Measurements from ENCODE around the gene HCAR1.
"Not testable (repeated sequence)": the region's sequence is repeated elsewhere in the genome, so short reads cannot be mapped to it uniquely, and the experiment has no call there.

The HCAR1 gene, protein sequence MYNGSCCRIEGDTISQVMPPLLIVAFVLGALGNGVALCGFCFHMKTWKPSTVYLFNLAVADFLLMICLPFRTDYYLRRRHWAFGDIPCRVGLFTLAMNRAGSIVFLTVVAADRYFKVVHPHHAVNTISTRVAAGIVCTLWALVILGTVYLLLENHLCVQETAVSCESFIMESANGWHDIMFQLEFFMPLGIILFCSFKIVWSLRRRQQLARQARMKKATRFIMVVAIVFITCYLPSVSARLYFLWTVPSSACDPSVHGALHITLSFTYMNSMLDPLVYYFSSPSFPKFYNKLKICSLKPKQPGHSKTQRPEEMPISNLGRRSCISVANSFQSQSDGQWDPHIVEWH

GRCh38 chr12:122730215-122731014 is at the start of gene HCAR1:
Gene HCAR1, minus strand, starts transcription at chr12:122730844. Its CDS starts 505 bp downstream, at chr12:122730339.
- DNase-seq = no peak
- in situ Hi-C loops (cut with HindIII; ENCODE audit: low pct_ligation_motif_present, low pct_unique_long_range_greater_than_20kb, low sequenced_read_pairs) = no loop called here

DNA sequence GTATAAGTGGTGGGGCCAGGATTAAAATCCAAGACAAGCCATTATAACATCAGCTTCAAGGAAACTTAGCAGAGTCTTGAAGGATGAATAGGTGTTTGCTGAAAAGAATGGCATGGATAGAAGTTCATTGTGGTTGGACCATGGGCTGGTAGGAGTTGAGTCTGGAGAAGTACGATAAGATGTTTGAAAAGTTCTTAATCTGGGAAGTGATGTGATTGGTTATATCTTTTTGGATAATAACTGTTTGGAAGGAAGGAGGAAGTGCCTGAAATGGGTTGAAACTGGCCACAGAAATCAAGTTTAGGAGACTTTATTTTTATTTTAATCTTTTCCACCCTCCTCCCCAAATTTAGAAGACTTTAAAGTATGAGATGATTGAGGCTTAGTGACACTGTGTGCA is 26.9 kb upstream of the HCAR1 start:
- in situ Hi-C loops (cut with HindIII; ENCODE audit: low pct_ligation_motif_present, low pct_unique_long_range_greater_than_20kb, low sequenced_read_pairs) = loop anchor here (25.0 kb wide), 1 partner anchor 120 kb away; no protein-coding TSS in a partner anchor
- no peak for DNase-seq

DNA sequence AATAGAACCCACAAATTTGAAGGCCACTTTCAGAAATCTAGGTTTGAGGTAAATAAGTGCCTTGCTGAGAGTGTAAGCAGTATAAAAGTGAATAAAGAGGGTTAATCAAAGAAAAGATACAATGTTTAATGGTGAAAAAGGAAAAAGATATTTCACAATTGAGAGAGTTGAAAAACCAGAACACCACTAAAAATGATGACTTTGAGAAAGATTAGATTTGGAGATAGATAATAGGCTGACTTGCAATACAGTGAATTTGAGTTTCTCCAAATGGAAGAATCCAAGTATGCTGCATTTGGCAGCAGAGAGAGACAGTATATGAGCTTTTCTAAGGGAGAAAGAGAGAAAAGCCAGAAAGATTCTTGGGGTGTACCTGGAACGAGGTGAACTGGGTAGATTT is 24.1 kb upstream of the HCAR1 start:
- DNase-seq = no peak
- in situ Hi-C loops (cut with HindIII; ENCODE audit: low pct_ligation_motif_present, low pct_unique_long_range_greater_than_20kb, low sequenced_read_pairs) = loop anchor here (25.0 kb wide), 1 partner anchor 117 kb away; no protein-coding TSS in a partner anchor

DNA sequence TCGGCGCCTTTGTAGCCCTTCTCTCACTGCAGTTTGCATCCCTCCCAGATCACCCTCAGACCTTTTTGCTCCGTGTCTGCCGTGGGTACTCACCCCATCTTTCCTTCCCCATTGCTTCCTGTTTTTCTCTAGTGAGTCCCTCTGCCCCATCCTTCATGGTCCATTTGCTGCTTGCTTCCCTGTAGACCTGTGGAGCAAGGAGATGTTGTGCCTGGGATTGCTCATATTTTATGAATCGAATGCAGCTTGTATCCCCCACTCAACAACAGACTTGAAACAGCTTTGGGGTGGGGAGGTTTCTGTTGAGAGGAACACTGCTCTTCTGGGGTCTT is 22.6 kb upstream of the HCAR1 start:
- in situ Hi-C loops (cut with HindIII; ENCODE audit: low pct_ligation_motif_present, low pct_unique_long_range_greater_than_20kb, low sequenced_read_pairs) = loop anchor here (25.0 kb wide), 1 partner anchor 116 kb away; no protein-coding TSS in a partner anchor
- peak; percentile 40 for DNase-seq

- DNase-seq = peak; percentile 100
- in situ Hi-C loops (cut with HindIII; ENCODE audit: low pct_ligation_motif_present, low pct_unique_long_range_greater_than_20kb, low sequenced_read_pairs) = loop anchor here (25.0 kb wide), 1 partner anchor 115 kb away; no protein-coding TSS in a partner anchor
Observed at GRCh38 chr12:122752464-122753318, 22.0 kb upstream of the HCAR1 start, which contains the start of gene DENR. Gene DENR, plus strand, starts transcription at chr12:122752824. Its CDS starts 878 bp downstream, at chr12:122753702.

DNA sequence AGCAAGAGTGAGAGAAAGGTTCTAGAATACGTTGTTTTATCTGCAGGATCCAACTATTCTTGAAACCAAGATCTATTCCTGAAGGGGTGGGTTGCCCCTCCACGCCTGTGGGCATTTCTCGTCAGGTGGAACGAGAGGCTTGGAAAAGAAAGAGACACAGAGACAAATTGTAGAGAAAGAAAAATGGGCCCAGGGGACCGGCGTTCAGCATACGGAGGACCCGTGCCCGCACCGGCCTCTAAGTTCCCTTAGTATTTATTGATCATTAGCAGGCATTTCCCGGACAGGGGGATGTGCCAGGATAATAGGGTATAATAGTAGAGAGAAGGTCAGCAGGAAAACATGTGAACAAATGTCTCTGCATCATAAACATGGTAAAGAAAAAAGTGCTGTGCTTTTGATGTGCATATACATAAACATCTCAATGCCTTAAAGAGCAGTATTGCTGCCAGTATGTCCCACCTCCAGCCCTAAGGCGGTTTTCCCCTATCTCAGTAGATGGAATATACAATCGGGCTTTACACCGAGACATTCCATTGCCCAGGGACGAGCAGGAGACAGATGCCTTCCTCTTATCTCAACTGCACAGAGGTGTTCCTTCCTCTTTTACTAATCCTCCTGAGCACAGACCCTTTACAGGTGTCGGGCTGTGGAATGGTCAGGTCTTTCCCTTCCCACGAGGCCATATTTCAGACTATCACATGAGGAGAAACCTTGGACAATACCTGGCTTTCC is 20.3 kb upstream of the HCAR1 start:
- DNase-seq = not testable (repeated sequence)
- in situ Hi-C loops (cut with HindIII; ENCODE audit: low pct_ligation_motif_present, low pct_unique_long_range_greater_than_20kb, low sequenced_read_pairs) = loop anchor here (25.0 kb wide), 1 partner anchor 114 kb away; no protein-coding TSS in a partner anchor

DNA sequence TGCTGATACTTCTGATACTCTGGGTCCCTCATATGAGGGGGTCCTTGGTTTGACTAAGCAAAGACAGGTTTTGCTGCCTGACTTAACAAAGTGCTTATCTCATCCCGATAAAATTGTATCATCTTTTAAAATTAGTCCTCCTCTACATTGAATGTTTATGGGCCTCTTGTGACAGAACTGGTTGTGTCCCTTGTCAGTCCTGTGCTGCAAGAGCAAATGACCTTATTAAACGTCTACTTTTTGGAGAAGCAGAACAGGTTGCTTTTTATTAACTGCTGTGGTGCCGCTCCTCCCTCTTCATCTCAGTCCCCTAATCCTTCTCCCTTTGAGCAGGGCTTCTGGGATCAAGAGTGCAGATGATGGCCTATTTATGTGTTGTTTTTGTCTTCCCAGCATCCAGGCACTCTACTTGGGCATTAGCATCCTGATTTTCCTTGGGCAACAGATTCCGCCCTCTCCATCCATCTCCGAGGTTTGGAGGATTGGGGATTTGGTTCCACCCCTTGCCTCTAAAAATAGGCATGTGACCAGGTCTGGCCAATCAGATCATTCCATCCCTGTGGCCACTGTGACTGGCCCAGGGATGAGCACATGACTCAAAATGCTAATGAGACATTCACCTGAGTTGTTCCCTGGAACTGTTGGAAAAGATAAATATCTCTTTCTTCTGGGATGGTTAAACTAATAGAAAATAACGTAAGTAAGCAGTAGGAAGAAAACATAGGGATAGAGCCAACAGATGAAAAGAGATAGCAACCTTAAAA is 19.1 kb upstream of the HCAR1 start:
- in situ Hi-C loops (cut with HindIII; ENCODE audit: low pct_ligation_motif_present, low pct_unique_long_range_greater_than_20kb, low sequenced_read_pairs) = loop anchor here (25.0 kb wide), 1 partner anchor 112 kb away; no protein-coding TSS in a partner anchor
- DNase-seq = no peak

GRCh38 chr12:122747224-122748135 is 16.8 kb upstream of the HCAR1 start:
- in situ Hi-C loops (cut with HindIII; ENCODE audit: low pct_ligation_motif_present, low pct_unique_long_range_greater_than_20kb, low sequenced_read_pairs) = no loop called here
- DNase-seq = no peak

DNA sequence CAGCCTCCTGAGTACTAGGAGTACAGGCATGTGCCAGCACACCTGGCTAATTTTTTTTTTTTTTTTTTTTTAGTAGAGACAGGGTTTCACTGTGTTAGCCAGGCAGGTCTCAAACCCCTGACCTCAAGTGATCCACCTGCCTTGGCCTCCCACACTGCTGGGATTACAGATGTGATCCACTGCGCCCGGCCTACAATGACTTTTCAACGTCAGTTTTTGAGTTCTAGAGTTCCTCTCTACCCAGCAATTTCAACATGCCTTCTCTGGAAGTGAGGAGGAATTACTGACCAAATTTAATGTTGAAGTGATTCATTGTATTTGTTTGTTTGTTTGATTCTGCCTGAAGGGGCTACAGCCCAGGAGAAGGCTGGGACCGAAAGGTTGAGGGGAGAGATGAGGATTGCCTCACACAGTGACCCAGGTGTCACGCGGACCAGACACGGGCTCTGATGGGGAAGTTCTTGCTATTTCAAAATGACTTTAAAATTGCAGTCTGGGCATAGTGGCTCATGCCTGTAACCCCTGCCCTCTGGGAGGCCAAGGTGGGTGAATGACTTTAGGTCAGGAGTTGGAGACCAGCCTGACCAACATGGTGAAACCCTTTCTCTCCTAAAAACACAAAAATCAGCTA is 13.4 kb upstream of the HCAR1 start:
- in situ Hi-C loops (cut with HindIII; ENCODE audit: low pct_ligation_motif_present, low pct_unique_long_range_greater_than_20kb, low sequenced_read_pairs) = no loop called here
- DNase-seq = no peak

GRCh38 chr12:122740351-122740750 is 9.7 kb upstream of the HCAR1 start:
- in situ Hi-C loops (cut with HindIII; ENCODE audit: low pct_ligation_motif_present, low pct_unique_long_range_greater_than_20kb, low sequenced_read_pairs) = no loop called here
- DNase-seq = no peak

GRCh38 chr12:122738571-122738970 is 7.9 kb upstream of the HCAR1 start:
- DNase-seq = no peak
- in situ Hi-C loops (cut with HindIII; ENCODE audit: low pct_ligation_motif_present, low pct_unique_long_range_greater_than_20kb, low sequenced_read_pairs) = no loop called here

DNA sequence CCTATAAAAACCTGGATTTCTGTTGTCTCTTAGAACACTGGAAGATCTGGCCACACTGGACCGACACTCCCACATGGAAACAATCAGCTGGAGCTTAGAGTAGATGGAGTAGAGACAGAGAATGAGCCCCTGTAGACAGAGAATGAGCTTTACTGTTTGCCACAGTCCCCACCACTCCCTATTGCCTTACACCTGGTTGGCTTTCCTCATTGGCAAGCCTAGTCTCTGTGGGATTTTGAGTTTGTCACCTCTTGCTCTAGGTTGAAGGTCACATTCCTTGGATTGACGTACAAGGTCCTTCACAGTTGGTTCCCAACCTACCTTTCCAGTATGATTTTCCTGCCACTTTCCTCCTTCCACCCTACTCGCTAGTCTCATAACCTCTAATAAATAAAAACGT is 2.0 kb upstream of the HCAR1 start:
- DNase-seq = no peak
- in situ Hi-C loops (cut with HindIII; ENCODE audit: low pct_ligation_motif_present, low pct_unique_long_range_greater_than_20kb, low sequenced_read_pairs) = no loop called here

- DNase-seq = no peak
- in situ Hi-C loops (cut with HindIII; ENCODE audit: low pct_ligation_motif_present, low pct_unique_long_range_greater_than_20kb, low sequenced_read_pairs) = no loop called here
Observed at GRCh38 chr12:122732170-122732569, 1.5 kb upstream of the HCAR1 start.

DNA sequence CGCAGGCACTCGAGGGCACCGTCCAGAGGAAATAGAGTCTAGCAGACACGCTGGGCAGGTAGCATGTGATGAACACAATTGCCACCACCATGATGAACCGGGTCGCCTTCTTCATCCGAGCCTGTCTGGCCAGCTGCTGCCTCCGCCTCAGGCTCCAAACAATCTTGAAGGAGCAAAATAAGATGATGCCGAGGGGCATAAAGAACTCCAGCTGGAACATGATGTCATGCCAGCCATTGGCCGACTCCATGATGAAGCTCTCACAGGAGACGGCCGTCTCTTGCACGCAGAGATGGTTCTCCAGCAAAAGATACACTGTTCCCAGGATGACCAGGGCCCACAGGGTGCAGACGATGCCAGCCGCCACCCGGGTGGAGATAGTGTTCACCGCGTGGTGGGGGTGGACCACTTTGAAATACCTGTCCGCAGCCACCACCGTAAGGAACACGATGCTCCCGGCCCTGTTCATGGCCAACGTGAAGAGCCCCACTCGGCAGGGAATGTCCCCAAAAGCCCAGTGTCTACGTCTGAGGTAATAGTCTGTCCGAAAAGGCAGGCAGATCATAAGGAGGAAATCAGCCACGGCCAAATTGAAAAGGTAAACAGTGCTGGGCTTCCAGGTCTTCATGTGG is 945 bp downstream of the HCAR1 start:
- in situ Hi-C loops (cut with HindIII; ENCODE audit: low pct_ligation_motif_present, low pct_unique_long_range_greater_than_20kb, low sequenced_read_pairs) = no loop called here
- no peak for DNase-seq

GRCh38 chr12:122726080-122726558 is 4.5 kb downstream of the HCAR1 start:
- peak; percentile 53 for DNase-seq
- in situ Hi-C loops (cut with HindIII; ENCODE audit: low pct_ligation_motif_present, low pct_unique_long_range_greater_than_20kb, low sequenced_read_pairs) = no loop called here

Measured in ACHN (cell line).